SK-N-SH treated with all-trans-retinoic acid at 6 μM for 48 hours (cell line): ENCODE data around the gene PDILT.
"Not testable (repeated sequence)": the region's sequence is repeated elsewhere in the genome, so short reads cannot be mapped to it uniquely, and the experiment has no call there.

Experiments used
- ATAC-seq: fragments of 200-7000 bp; cut with Tn5 transposase; 3 replicates; pipeline ENCODE4 v1.9.1; 2020; ENCODE audit warnings: mild to moderate bottlenecking, moderate library complexity
- BACH2 ChIP-seq: fragments of 250-450 bp; sonication (Bioruptor Pico); IDR thresholded peaks from 2 replicates; pipeline ENCODE4 v1.9.0; 2021; ENCODE audit warnings: mild to moderate bottlenecking, borderline replicate concordance
- CREB5 ChIP-seq: fragments of 250-450 bp; sonication (Bioruptor Pico); IDR thresholded peaks from 2 replicates; pipeline ENCODE4 v1.5.1; 2020; ENCODE audit warnings: low read depth, mild to moderate bottlenecking, moderate library complexity
- CSDC2 ChIP-seq: fragments of 250-450 bp; sonication (Bioruptor Pico); IDR thresholded peaks from 2 replicates; pipeline ENCODE4 v1.5.0; 2020; ENCODE audit warnings: mild to moderate bottlenecking, moderate library complexity
- CSRNP3 ChIP-seq: fragments of 250-450 bp; sonication (Bioruptor Pico); IDR thresholded peaks from 2 replicates; pipeline ENCODE4 v1.5.1; 2021; ENCODE audit warnings: mild to moderate bottlenecking, moderate library complexity
- GLIS3 ChIP-seq: fragments of 250-450 bp; sonication (Bioruptor Pico); IDR thresholded peaks from 2 replicates; pipeline ENCODE4 v1.5.0; 2020; ENCODE audit warnings: mild to moderate bottlenecking, moderate library complexity
- ISL1 ChIP-seq: fragments of 250-450 bp; sonication (Bioruptor Pico); IDR thresholded peaks from 2 replicates; pipeline ENCODE4 v2.1.2; 2022; ENCODE audit warnings: mild to moderate bottlenecking, moderate library complexity
- OSR1 ChIP-seq: fragments of 250-450 bp; sonication (Bioruptor Pico); IDR thresholded peaks from 2 replicates; pipeline ENCODE4 v1.8.0; 2022; ENCODE audit warnings: moderate library complexity, mild to moderate bottlenecking, inconsistent platforms
- PATZ1 ChIP-seq: fragments of 250-450 bp; sonication (Bioruptor Pico); IDR thresholded peaks from 2 replicates; pipeline ENCODE4 v1.8.0; 2020; ENCODE audit warnings: mild to moderate bottlenecking, moderate library complexity, borderline replicate concordance
- PPARA ChIP-seq: fragments of 250-450 bp; sonication (Bioruptor Pico); IDR thresholded peaks from 2 replicates; pipeline ENCODE4 v1.5.0; 2020; ENCODE audit warnings: mild to moderate bottlenecking, borderline replicate concordance
- RARB ChIP-seq: fragments of 250-450 bp; sonication (Bioruptor Pico); IDR thresholded peaks from 2 replicates; pipeline ENCODE4 v1.8.0; 2021; ENCODE audit warnings: mild to moderate bottlenecking, moderate library complexity
- SNAI2 ChIP-seq: fragments of 250-450 bp; sonication (Bioruptor Pico); IDR thresholded peaks from 2 replicates; pipeline ENCODE4 v1.5.0; 2020; ENCODE audit warnings: mild to moderate bottlenecking, moderate library complexity
- TCF4 ChIP-seq: fragments of 250-450 bp; sonication (Bioruptor Pico); IDR thresholded peaks from 2 replicates; pipeline ENCODE4 v1.8.0; 2021; ENCODE audit warnings: mild to moderate bottlenecking, moderate library complexity, borderline replicate concordance
- TOX ChIP-seq: fragments of 250-450 bp; sonication (Bioruptor Pico); IDR thresholded peaks from 2 replicates; pipeline ENCODE4 v1.8.0; 2021; ENCODE audit warnings: mild to moderate bottlenecking, moderate library complexity, borderline replicate concordance
- TSHZ2 ChIP-seq: fragments of 250-450 bp; sonication (Bioruptor Pico); IDR thresholded peaks from 2 replicates; pipeline ENCODE4 v1.5.0; 2020; ENCODE audit warnings: mild to moderate bottlenecking, moderate library complexity
- ZC3H10 ChIP-seq: fragments of 250-450 bp; sonication (Bioruptor Pico); IDR thresholded peaks from 2 replicates; pipeline ENCODE4 v1.5.1; 2021; ENCODE audit warnings: mild to moderate bottlenecking, moderate library complexity
- ZFP3 ChIP-seq: fragments of 250-450 bp; sonication (Bioruptor Pico); IDR thresholded peaks from 2 replicates; pipeline ENCODE4 v1.5.0; 2020; ENCODE audit warnings: mild to moderate bottlenecking, moderate library complexity
- ZFP30 ChIP-seq: fragments of 450-650 bp; formaldehyde crosslinking; IDR thresholded peaks from 2 replicates; pipeline ENCODE4 v1.5.0; 2022; ENCODE audit warnings: mild to moderate bottlenecking, moderate library complexity
- ZNF565 ChIP-seq: fragments of 450-650 bp; formaldehyde crosslinking; conservative IDR thresholded peaks from 2 replicates; pipeline ENCODE4 v1.5.0; 2020; ENCODE audit warnings: low read depth, mild to moderate bottlenecking, moderate library complexity
- ZNF70 ChIP-seq: fragments of 450-650 bp; formaldehyde crosslinking; IDR thresholded peaks from 2 replicates; pipeline ENCODE4 v1.5.0; 2020; ENCODE audit warnings: mild to moderate bottlenecking, moderate library complexity
- ZNF8 ChIP-seq: fragments of 450-650 bp; formaldehyde crosslinking; IDR thresholded peaks from 2 replicates; pipeline ENCODE4 v1.5.0; 2020; ENCODE audit warnings: mild to moderate bottlenecking, moderate library complexity

The PDILT gene

GRCh38 chr16:20404637-20405036, at the start of gene PDILT:
Gene PDILT, minus strand, starts transcription at chr16:20404737. Its CDS starts 5,437 bp downstream, at chr16:20399300.
- TF ChIP-seq ZC3H10 (CRISPR knock-in tag) (no peak), GLIS3 (CRISPR knock-in tag) (no peak), CSDC2 (CRISPR knock-in tag) (no peak), BACH2 (CRISPR knock-in tag) (no peak), TCF4 (CRISPR knock-in tag) (no peak), ZNF70 (CRISPR knock-in tag) (no peak), ZNF8 (no peak), ISL1 (no peak), OSR1 (CRISPR knock-in tag) (no peak), ZFP3 (no peak), CREB5 (CRISPR knock-in tag) (no peak), RARB (CRISPR knock-in tag) (no peak), PPARA (no peak), ZNF565 (no peak), TOX (CRISPR knock-in tag) (no peak), PATZ1 (CRISPR knock-in tag) (no peak), ZFP30 (CRISPR knock-in tag) (no peak), TSHZ2 (no peak), SNAI2 (no peak)
- ATAC-seq, result no peak

- ATAC-seq, result not testable (repeated sequence)
These were observed 49.1 kb upstream of the PDILT start for GRCh38 chr16:20453633-20454032.

- not testable (repeated sequence) for ATAC-seq
These were observed 46.8 kb upstream of the PDILT start, which contains the start of gene ACSM2A for GRCh38 chr16:20451364-20451763. Gene ACSM2A, plus strand, starts transcription at chr16:20451521. Its CDS starts 8,594 bp downstream, at chr16:20460115.

- ATAC-seq, result not testable (repeated sequence)
These were observed 42.3 kb upstream of the PDILT start for GRCh38 chr16:20446652-20447393.

GRCh38 chr16:20441859-20442258, 37.3 kb upstream of the PDILT start:
- ATAC-seq, result not testable (repeated sequence)

- TF ChIP-seq ZNF565 (no peak), RARB (CRISPR knock-in tag) (no peak), SNAI2 (no peak), CSRNP3 (no peak), ZFP30 (CRISPR knock-in tag) (no peak)
- TF ChIP-seq, all 23 proteins: peak for 0
- peak; percentile 49; the same call in 2 of the 3 replicates for ATAC-seq
These were observed 36.7 kb upstream of the PDILT start for GRCh38 chr16:20441191-20441590.

- ATAC-seq, result not testable (repeated sequence)
These were observed 36.2 kb upstream of the PDILT start for GRCh38 chr16:20440731-20441130.

GRCh38 chr16:20439820-20440231, 35.3 kb upstream of the PDILT start:
- not testable (repeated sequence) for ATAC-seq

- ATAC-seq, result peak; percentile 31; the same call in 2 of the 3 replicates
These were observed 34.4 kb upstream of the PDILT start for GRCh38 chr16:20438950-20439349.
